GM12872 (cell line): ENCODE results near the gene GUCY1A2.

Experiments
- CTCF ChIP-seq: IDR thresholded peaks from 3 replicates; pipeline ENCODE4 v1.5.1; 2011; ENCODE audit warnings: low read depth, mild to moderate bottlenecking, low read length, moderate library complexity; ENCODE audit not compliant: insufficient read depth

GUCY1A2 gene

GRCh38 chr11:106858200-106858599 is 160.1 kb downstream of the GUCY1A2 start:
- TF ChIP-seq CTCF: no peak

GRCh38 chr11:106856566-106856965 is 161.7 kb downstream of the GUCY1A2 start:
- TF ChIP-seq CTCF: no peak

GRCh38 chr11:106854429-106854828 is 163.8 kb downstream of the GUCY1A2 start:
- TF ChIP-seq CTCF: no peak

- TF ChIP-seq CTCF: no peak
Measured at GRCh38 chr11:106853850-106854401, 164.3 kb downstream of the GUCY1A2 start.

DNA sequence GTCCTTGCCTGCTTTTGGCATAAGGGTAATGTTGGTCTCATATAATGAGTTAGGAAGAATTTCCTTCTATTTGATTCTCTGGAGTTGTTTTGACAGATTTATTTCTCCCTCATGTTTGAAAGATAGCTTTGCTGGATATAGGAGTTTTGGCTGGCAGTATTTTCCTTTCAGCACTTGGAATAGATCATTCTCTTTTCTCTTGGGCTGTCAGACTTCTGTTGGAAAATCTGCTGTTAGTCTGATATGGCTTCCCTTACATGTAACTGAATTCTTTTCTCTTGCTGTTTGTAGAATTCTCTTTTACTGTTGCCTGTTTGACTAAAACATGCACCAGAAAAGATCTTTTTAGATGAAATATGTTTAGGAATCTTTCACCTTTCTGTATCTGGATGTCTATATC is 165.5 kb downstream of the GUCY1A2 start:
- TF ChIP-seq CTCF: no peak

DNA sequence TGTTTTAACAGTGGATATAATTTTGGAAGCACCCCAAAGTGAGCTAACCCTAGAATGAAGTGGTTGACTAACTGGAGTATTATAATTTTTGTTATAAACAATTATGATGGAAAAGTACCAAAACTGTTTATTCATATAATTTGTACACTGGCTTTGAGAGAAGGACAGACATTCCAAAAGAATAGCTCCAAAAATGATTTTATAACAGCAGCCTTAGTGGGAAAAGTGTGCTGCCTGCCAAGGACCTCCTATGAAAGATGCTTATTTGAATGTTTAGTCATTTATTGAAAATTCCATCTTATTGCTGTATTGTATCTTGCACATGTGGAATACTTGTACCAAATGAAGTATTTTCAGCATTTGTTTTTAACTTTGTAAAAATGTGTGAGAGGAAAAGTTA is 169.8 kb downstream of the GUCY1A2 start:
- TF ChIP-seq CTCF: no peak

DNA sequence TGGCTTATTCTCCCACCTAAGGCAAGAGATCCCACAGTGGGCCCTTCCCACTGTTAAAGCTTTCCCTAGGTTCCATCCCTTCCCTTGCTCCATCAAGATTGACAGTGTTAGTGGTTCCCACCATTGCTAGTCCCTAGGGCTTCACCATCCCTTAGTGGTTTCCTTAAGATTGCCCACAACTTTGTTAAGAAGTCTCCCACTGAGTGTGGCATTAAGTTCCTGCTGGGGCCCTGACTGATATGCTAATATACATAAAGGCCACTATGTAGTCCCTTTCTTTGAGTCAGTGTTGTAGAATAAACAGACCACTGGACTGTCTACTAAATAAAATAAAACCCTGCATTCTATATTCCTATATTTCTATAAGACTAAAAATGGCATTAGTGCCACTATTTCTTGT is 176.1 kb downstream of the GUCY1A2 start:
- TF ChIP-seq CTCF: no peak

DNA sequence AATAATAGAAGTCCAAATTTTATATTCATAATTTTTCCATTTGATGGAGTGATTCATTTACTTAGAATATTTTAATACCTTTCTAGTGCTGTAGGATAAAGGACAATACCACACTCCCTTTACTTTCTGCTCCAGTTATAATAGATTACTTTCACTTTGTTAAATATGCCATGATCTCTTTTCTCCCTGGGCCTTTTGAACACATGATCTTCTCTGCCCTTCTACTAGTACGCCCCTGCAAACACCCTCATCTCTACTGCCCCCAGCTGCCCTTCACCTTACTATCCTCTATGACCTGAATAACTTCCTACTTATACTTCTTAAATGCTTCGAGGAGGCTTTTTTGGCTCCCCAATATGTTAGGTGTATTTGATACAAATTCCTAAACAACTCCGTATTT is 177.3 kb downstream of the GUCY1A2 start:
- no peak for TF ChIP-seq CTCF
